Measurements from ENCODE around the gene CMKLR1.

Gene CMKLR1, protein sequence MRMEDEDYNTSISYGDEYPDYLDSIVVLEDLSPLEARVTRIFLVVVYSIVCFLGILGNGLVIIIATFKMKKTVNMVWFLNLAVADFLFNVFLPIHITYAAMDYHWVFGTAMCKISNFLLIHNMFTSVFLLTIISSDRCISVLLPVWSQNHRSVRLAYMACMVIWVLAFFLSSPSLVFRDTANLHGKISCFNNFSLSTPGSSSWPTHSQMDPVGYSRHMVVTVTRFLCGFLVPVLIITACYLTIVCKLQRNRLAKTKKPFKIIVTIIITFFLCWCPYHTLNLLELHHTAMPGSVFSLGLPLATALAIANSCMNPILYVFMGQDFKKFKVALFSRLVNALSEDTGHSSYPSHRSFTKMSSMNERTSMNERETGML

GRCh38 chr12:108338915-108339657 is at the start of gene CMKLR1:
Gene CMKLR1, minus strand, starts transcription at chr12:108339311. Its CDS starts 45,720 bp downstream, at chr12:108293591.
- no peaks in the 10 kb centered on the region for H3K4me1 Mint-ChIP-seq (ENCODE audit: low read depth)
- H3K27me3 Mint-ChIP-seq: peaks cover 17% of the 10 kb centered on the region
- H3K9me3 Mint-ChIP-seq (ENCODE audit: low read depth): no peaks in the 10 kb centered on the region
- H3K36me3 Mint-ChIP-seq: no peaks in the 10 kb centered on the region
- H3K4me3 Mint-ChIP-seq: no peak within 1 kb of the TSS
- no peak within 1 kb of the TSS for H3K27ac Mint-ChIP-seq

DNA sequence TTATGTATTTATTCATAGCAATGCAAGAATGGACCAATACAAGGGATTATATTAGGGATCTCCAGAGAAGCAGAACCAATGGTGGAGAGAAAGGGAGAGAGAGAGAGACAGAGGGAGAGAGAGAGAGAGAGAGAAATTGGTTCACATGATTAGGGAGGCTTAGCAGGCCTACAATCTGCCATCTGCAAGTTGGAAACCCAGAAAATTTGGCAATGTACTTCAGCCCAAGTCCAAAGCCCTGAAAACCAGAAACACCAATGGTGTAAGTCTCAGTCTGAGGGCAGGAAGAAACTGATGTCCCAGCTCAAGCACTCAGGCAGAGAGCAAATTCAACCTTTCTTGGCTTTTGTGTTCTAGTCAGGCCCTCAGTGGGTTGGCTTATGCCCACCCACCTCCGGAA is 48.7 kb upstream of the CMKLR1 start:
- Mint-ChIP-seq H3K27ac (no peak overlapping the region), H3K27me3 (peaks cover 17% of the 10 kb centered on the region), H3K4me1 (ENCODE audit: low read depth) (no peaks in the 10 kb centered on the region), H3K4me3 (no peak overlapping the region), H3K9me3 (ENCODE audit: low read depth) (peaks cover 3% of the 10 kb centered on the region), H3K36me3 (no peaks in the 10 kb centered on the region)

DNA sequence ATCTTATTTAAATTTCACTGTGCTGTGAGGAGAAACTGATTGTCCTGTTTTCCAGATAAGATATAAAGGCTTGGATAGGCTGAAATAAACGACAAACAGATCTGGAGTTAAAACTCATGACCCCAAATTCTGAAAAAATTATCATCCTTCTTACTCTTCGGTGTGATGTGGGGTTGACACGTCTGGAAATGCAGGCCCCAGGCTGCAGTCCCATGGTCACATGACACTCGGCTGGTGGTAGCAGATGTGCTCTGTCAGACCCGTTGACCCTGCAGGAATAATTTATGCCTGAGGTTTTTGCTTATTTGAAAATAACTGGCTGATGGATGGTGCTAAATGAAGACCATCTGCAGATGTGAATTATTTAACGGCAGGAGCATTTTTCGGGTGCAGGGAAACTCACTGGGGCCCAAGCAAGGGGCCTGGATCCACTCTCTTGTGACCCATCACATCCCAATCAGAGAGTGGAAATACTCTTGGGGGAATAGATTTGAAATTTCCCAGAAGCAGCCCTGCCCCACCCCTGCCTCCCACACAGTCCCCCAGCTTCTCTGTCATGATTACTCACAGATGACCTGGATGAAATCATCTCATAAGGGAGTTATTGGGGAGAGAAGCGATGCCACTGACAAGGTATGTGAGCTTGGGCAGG is 47.7 kb upstream of the CMKLR1 start:
- no peaks in the 10 kb centered on the region for H3K36me3 Mint-ChIP-seq
- no peaks in the 10 kb centered on the region for H3K4me1 Mint-ChIP-seq (ENCODE audit: low read depth)
- no peak overlapping the region for H3K27ac Mint-ChIP-seq
- no peak overlapping the region for H3K4me3 Mint-ChIP-seq
- H3K9me3 Mint-ChIP-seq (ENCODE audit: low read depth): peaks cover 3% of the 10 kb centered on the region
- peaks cover 15% of the 10 kb centered on the region for H3K27me3 Mint-ChIP-seq

DNA sequence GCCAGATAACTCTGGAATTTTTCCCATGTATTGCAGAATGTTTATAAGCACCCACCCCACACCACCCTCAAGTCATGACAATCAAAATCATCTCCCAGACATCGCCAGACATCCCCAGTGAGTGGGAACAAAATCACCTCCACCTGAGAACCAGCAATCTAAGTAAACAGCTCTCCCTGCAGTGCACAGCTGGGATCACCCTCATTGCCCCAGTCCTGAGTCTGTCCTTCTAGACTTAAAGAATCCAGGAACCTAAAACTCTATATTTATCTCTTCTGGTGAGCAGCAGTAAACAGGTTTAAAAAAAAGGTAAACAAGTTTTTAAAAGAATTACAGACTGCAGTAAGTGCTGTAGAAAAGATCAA is 43.3 kb upstream of the CMKLR1 start:
- H3K4me3 Mint-ChIP-seq: no peak overlapping the region
- H3K9me3 Mint-ChIP-seq (ENCODE audit: low read depth): peaks cover 6% of the 10 kb centered on the region
- no peaks in the 10 kb centered on the region for H3K36me3 Mint-ChIP-seq
- no peaks in the 10 kb centered on the region for H3K4me1 Mint-ChIP-seq (ENCODE audit: low read depth)
- H3K27ac Mint-ChIP-seq: no peak overlapping the region
- H3K27me3 Mint-ChIP-seq: peaks cover 11% of the 10 kb centered on the region

- H3K4me3 Mint-ChIP-seq: no peak overlapping the region
- no peak overlapping the region for H3K27ac Mint-ChIP-seq
- H3K9me3 Mint-ChIP-seq (ENCODE audit: low read depth): peaks cover 6% of the 10 kb centered on the region
These were observed 42.8 kb upstream of the CMKLR1 start for GRCh38 chr12:108381787-108382436.

DNA sequence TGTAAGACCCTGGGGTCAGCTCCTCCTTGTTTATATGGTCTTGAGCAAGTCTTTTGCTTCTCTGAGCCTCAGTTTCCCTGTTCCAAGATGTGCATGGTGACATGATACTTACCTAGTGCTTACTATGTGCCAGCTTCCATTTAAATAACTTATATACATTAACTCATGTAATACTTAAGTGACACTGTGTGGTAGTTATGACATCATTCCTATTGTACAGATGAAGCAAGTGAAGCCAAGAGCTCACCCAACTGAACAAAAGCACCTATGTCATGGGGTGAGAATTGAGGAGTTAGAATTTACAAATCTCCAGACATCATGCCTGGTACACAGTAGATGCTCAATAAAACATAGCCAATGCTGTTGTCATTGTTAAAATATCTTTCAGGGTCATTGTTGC is 41.3 kb upstream of the CMKLR1 start:
- Mint-ChIP-seq H3K9me3 (ENCODE audit: low read depth) (peaks cover 14% of the 10 kb centered on the region), H3K4me1 (ENCODE audit: low read depth) (no peaks in the 10 kb centered on the region), H3K27ac (no peak overlapping the region), H3K4me3 (no peak overlapping the region), H3K36me3 (no peaks in the 10 kb centered on the region), H3K27me3 (peaks cover 12% of the 10 kb centered on the region)

More at GRCh38 chr12:108381787-108382436, 42.8 kb upstream of the CMKLR1 start:
- no peaks in the 10 kb centered on the region for H3K4me1 Mint-ChIP-seq (ENCODE audit: low read depth)
- H3K27me3 Mint-ChIP-seq: peaks cover 11% of the 10 kb centered on the region
- H3K36me3 Mint-ChIP-seq: no peaks in the 10 kb centered on the region

GRCh38 chr12:108379823-108380222 is 40.7 kb upstream of the CMKLR1 start:
- H3K9me3 Mint-ChIP-seq (ENCODE audit: low read depth): peaks cover 14% of the 10 kb centered on the region
- no peak overlapping the region for H3K4me3 Mint-ChIP-seq
- no peaks in the 10 kb centered on the region for H3K4me1 Mint-ChIP-seq (ENCODE audit: low read depth)
- peaks cover 12% of the 10 kb centered on the region for H3K27me3 Mint-ChIP-seq
- no peak overlapping the region for H3K27ac Mint-ChIP-seq
- no peaks in the 10 kb centered on the region for H3K36me3 Mint-ChIP-seq

DNA sequence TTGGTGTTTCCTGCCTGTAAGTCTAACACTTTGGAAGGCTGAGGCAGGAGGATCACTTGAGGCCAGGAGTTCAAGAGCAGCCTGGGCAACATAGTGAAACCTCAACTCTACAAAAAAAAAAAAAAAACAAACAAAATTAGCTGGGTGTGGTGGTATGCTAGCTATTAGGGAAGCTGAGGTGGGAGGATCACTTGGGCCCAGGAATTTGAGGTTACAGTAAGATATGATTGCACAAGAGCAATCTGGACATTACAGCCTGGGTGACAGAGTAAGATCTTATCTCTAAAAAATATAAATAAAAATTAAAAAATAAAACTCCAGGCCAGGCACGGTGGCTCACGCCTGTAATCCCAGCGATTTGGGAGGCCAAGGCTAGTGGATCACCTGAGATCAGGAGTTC is 39.8 kb upstream of the CMKLR1 start:
- Mint-ChIP-seq H3K4me1 (ENCODE audit: low read depth) (no peaks in the 10 kb centered on the region), H3K27ac (no peak overlapping the region), H3K9me3 (ENCODE audit: low read depth) (peaks cover 12% of the 10 kb centered on the region), H3K36me3 (no peaks in the 10 kb centered on the region), H3K4me3 (no peak overlapping the region), H3K27me3 (peaks cover 12% of the 10 kb centered on the region)

DNA sequence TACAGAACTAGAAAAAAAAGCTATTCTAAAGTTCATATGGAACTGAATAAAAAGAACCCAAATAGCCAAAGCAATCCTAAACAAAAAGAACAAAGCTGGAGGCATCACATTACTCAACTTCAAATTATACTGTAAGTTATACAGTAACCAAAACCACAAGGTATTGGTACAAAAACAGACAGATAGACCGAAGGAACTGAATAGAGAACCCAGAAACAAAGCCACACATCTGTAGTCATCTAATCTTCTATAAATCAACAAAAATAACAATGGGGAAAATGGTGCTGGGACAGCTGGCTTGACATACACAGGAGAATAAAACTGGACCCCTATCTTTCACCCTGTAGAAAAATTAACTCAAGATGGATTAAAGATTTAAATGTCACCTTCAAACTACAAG is 38.1 kb upstream of the CMKLR1 start:
- Mint-ChIP-seq H3K4me3 (no peak overlapping the region), H3K27me3 (peaks cover 11% of the 10 kb centered on the region), H3K36me3 (no peaks in the 10 kb centered on the region), H3K4me1 (ENCODE audit: low read depth) (no peaks in the 10 kb centered on the region), H3K27ac (no peak overlapping the region), H3K9me3 (ENCODE audit: low read depth) (peaks cover 15% of the 10 kb centered on the region)

GRCh38 chr12:108375986-108376663 is 37.0 kb upstream of the CMKLR1 start:
- peaks cover 16% of the 10 kb centered on the region for H3K27me3 Mint-ChIP-seq
- no peaks in the 10 kb centered on the region for H3K36me3 Mint-ChIP-seq
- H3K27ac Mint-ChIP-seq: no peak overlapping the region
- H3K9me3 Mint-ChIP-seq (ENCODE audit: low read depth): peaks cover 15% of the 10 kb centered on the region
- no peak overlapping the region for H3K4me3 Mint-ChIP-seq
- no peaks in the 10 kb centered on the region for H3K4me1 Mint-ChIP-seq (ENCODE audit: low read depth)

GRCh38 chr12:108374596-108375320 is 35.6 kb upstream of the CMKLR1 start:
- Mint-ChIP-seq H3K4me3 (no peak overlapping the region), H3K27ac (no peak overlapping the region), H3K27me3 (peaks cover 13% of the 10 kb centered on the region), H3K9me3 (ENCODE audit: low read depth) (peaks cover 15% of the 10 kb centered on the region), H3K4me1 (ENCODE audit: low read depth) (no peaks in the 10 kb centered on the region), H3K36me3 (no peaks in the 10 kb centered on the region)

GRCh38 chr12:108373111-108373510 is 34.0 kb upstream of the CMKLR1 start:
- no peaks in the 10 kb centered on the region for H3K36me3 Mint-ChIP-seq
- no peak overlapping the region for H3K4me3 Mint-ChIP-seq
- H3K27ac Mint-ChIP-seq: no peak overlapping the region
- peaks cover 11% of the 10 kb centered on the region for H3K27me3 Mint-ChIP-seq
- no peaks in the 10 kb centered on the region for H3K4me1 Mint-ChIP-seq (ENCODE audit: low read depth)
- peaks cover 12% of the 10 kb centered on the region for H3K9me3 Mint-ChIP-seq (ENCODE audit: low read depth)

DNA sequence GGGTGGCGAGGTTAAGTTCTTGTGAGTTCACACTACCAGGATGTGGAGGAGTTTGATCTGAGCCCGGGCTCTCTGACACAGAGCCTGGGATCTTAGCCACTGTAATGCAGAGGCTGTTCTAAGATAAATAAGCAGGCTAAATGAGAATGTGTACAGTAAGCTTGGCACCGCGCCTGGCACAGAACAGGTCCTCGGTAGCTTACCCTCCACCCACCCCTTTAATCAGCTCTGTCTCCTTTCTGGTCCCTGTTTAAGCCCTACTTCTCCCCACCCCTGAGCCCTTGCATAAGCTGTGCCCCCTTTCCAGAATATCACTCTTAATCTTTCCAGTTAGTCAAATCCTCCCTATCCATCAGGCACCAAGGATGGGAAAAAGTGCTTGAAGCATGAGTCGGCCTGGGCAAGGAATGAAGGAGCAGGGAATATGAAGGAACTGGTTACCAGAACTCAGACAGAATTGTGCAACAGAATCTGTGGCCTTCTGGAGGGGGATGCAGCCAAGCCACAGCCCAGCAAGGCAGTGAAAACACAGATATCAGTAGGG is 32.8 kb upstream of the CMKLR1 start:
- Mint-ChIP-seq H3K4me3 (no peak overlapping the region), H3K27ac (no peak overlapping the region), H3K27me3 (peaks cover 11% of the 10 kb centered on the region), H3K4me1 (ENCODE audit: low read depth) (no peaks in the 10 kb centered on the region), H3K9me3 (ENCODE audit: low read depth) (peaks cover 12% of the 10 kb centered on the region), H3K36me3 (no peaks in the 10 kb centered on the region)

- no peak overlapping the region for H3K27ac Mint-ChIP-seq
- H3K4me1 Mint-ChIP-seq (ENCODE audit: low read depth): no peaks in the 10 kb centered on the region
- peaks cover 4% of the 10 kb centered on the region for H3K9me3 Mint-ChIP-seq (ENCODE audit: low read depth)
- H3K27me3 Mint-ChIP-seq: peaks cover 7% of the 10 kb centered on the region
- H3K36me3 Mint-ChIP-seq: no peaks in the 10 kb centered on the region
- no peak overlapping the region for H3K4me3 Mint-ChIP-seq
These were observed 31.3 kb upstream of the CMKLR1 start for GRCh38 chr12:108370415-108370814.
